ENCODE measurements around the gene MDFI. TPM values are rescaled to one million over a fixed set of nuclear protein-coding genes. Genes with fewer than 3 reads are reported as not detected.

The MDFI gene
- total RNA-seq, 1 donor from 2014 or later = 67.7 TPM

Other genes with a start within 250 kb of the MDFI start
- gene FOXP4, start 92.1 kb upstream of the MDFI start, total RNA-seq (ENCODE audit: insufficient read depth, low replicate concordance) = 0.72 TPM
- 3.1 TPM for gene TFEB, start 97.1 kb downstream of the MDFI start, total RNA-seq (ENCODE audit: insufficient read depth, low replicate concordance)
- 0.96 TPM for gene PGC, start 108.9 kb downstream of the MDFI start, total RNA-seq (ENCODE audit: insufficient read depth, low replicate concordance)
- not detected for gene FRS3, start 141.4 kb downstream of the MDFI start, total RNA-seq (ENCODE audit: insufficient read depth, low replicate concordance)
- 2.9 TPM for gene PRICKLE4, start 142.3 kb downstream of the MDFI start, total RNA-seq (ENCODE audit: insufficient read depth, low replicate concordance)
- gene TOMM6, start 149.2 kb downstream of the MDFI start, total RNA-seq (ENCODE audit: insufficient read depth, low replicate concordance) = 122 TPM